Activated CD4-positive, alpha-beta T cell treated with anti-CD3 and anti-CD28 coated beads for 36 hours (primary cell): Measurements from ENCODE around the gene ACTR2. TPM values are rescaled to one million over a fixed set of nuclear protein-coding genes. Genes with fewer than 3 reads are reported as not detected.
A peak's percentile ranks its signal among the peaks of the same experiment; 100 is the strongest.
"Not testable (repeated sequence)": the region's sequence is repeated elsewhere in the genome, so short reads cannot be mapped to it uniquely, and the experiment has no call there.

Source experiments
- ATAC-seq: fragments of 200-7000 bp; cut with Tn5 transposase; one replicate; pipeline ENCODE4 v1.10.0; 2021; ENCODE audit warnings: mild to moderate bottlenecking, moderate library complexity
- CTCF ChIA-PET: fragments of 350-600 bp; sonication (Branson Sonifier 250); formaldehyde crosslinking; loops from one replicate; lab custom pipeline; 2021; ENCODE audit warnings: antibody characterized with exemption; lab: Charles Lee
- POLR2A ChIA-PET: fragments of 350-600 bp; sonication (Branson Sonifier 250); formaldehyde crosslinking; loops from one replicate; lab custom pipeline; 2021; ENCODE audit warnings: antibody characterized with exemption, inconsistent platforms; lab: Charles Lee
- DNase-seq: peaks from one replicate; pipeline ENCODE4 v3.0.0-alpha.2; 2020
- H3K27ac Mint-ChIP-seq: one replicate; pipeline ENCODE4 v1.8.0; 2021; ENCODE audit warnings: mixed read lengths
- H3K27me3 Mint-ChIP-seq: one replicate; pipeline ENCODE4 v1.8.0; 2021; ENCODE audit warnings: mixed read lengths
- H3K36me3 Mint-ChIP-seq: one replicate; pipeline ENCODE4 v1.8.0; 2021; ENCODE audit warnings: low read depth, mixed read lengths
- H3K4me1 Mint-ChIP-seq: one replicate; pipeline ENCODE4 v1.8.0; 2021; ENCODE audit warnings: mixed read lengths
- H3K4me3 Mint-ChIP-seq: one replicate; pipeline ENCODE4 v1.8.0; 2021; ENCODE audit warnings: mild to moderate bottlenecking, moderate library complexity, mixed read lengths
- H3K9me3 Mint-ChIP-seq: one replicate; pipeline ENCODE4 v1.8.0; 2021; ENCODE audit warnings: low read depth, mixed read lengths
- intact Hi-C, 2 experiments: fragments of 100-400 bp; cut with DNase I in 1 of 2; cut with micrococcal nuclease in 1 of 2; formaldehyde crosslinking; loops; one replicate each; pipeline versions ENCODE4 v1.14.2 to v1.15.1; 2022 to 2024; cut with DNase I, micrococcal nuclease
- total RNA-seq, 2 experiments: library from RNA; stranded (reverse); gene quantifications; one replicate each; pipeline ENCODE4 v1.2.3, GENCODE V29; 2021

ACTR2 gene
- total RNA-seq = 100 to 1,000 TPM; 326 to 388 TPM

GRCh38 chr2:65227456-65228262, at the start of gene ACTR2:
Gene ACTR2, plus strand, starts transcription at chr2:65227831. Its CDS starts 79 bp downstream, at chr2:65227910.
- Mint-ChIP-seq H3K27ac (peak within 1 kb of the TSS; percentile 98), H3K4me1 (peaks cover 30% of the 10 kb centered on the region), H3K4me3 (peak within 1 kb of the TSS; percentile 95), H3K27me3 (no peaks in the 10 kb centered on the region), H3K36me3 (peaks cover 25% of the 10 kb centered on the region), H3K9me3 (no peaks in the 10 kb centered on the region)
- ATAC-seq (peak; percentile 96), DNase-seq (peak; percentile 97)
- ChIA-PET POLR2A (interaction anchor here (0.6 to 1.3 kb wide), 9 partner anchors 92 to 477 kb away, joined by 3 to 13 read pairs (median 5); partner anchors contain the start of genes CEP68 and RAB1A), CTCF (interaction anchor here (0.6 to 2.0 kb wide), 13 partner anchors 8 to 347 kb away, joined by 3 to 7 read pairs (median 3); partner anchors contain the start of genes CEP68 and RAB1A)
- intact Hi-C loops = loop anchor here (1.0 to 5.0 kb wide), 15 partner anchors 73 to 1385 kb away; partner anchors contain the start of genes CEP68 (in 2 of the 2), RAB1A (in 2 of the 2), SLC1A4 (in 2 of the 2) and AFTPH (in 1 of the 2)

DNA sequence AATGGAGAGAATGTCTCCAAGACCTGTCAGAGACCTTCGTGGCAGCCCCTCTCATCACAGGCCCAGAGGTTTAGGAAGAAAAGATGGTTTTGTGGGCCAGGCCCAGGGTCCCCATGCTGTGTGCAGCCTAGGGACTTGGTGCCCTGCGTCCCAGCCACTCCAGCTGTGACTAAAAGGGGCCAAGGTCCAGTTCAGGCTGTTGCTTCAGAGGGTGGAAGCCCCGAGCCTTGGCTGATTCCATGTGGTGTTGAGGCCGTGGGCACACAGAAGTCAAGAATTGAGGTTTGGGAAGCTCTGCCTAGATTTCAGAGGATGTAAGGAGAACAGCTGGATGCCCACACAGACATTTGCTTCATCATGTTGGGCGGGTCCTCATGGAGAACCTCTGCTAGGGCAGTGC, 45.1 kb upstream of the ACTR2 start:
- Mint-ChIP-seq H3K27ac (no peak overlapping the region), H3K27me3 (peaks cover 8% of the 10 kb centered on the region), H3K36me3 (no peaks in the 10 kb centered on the region), H3K4me3 (no peak overlapping the region), H3K4me1 (peaks cover 4% of the 10 kb centered on the region), H3K9me3 (no peaks in the 10 kb centered on the region)
- no peak for DNase-seq
- POLR2A ChIA-PET = no interaction called here
- intact Hi-C loops = no loop called here
- CTCF ChIA-PET = no interaction called here
- ATAC-seq = no peak

GRCh38 chr2:65183406-65183805, 44.2 kb upstream of the ACTR2 start:
- not testable (repeated sequence) for H3K9me3 Mint-ChIP-seq
- intact Hi-C loops = loop anchor here in 1 of 2 experiments (1.0 kb wide), 1 partner anchor 118 kb away; no protein-coding TSS in a partner anchor
- CTCF ChIA-PET = interaction anchor here (0.6 kb wide), 1 partner anchor 19 kb away, joined by 3 read pairs; no protein-coding TSS in a partner anchor

GRCh38 chr2:65185012-65185411, 42.6 kb upstream of the ACTR2 start:
- Mint-ChIP-seq H3K4me1 (peaks cover 4% of the 10 kb centered on the region), H3K27ac (no peak overlapping the region), H3K36me3 (no peaks in the 10 kb centered on the region), H3K4me3 (no peak overlapping the region), H3K27me3 (peaks cover 14% of the 10 kb centered on the region), H3K9me3 (no peaks in the 10 kb centered on the region)
- intact Hi-C loops = loop anchor here in 1 of 2 experiments (5.0 kb wide), 2 partner anchors 268 to 387 kb away; no protein-coding TSS in a partner anchor
- no peak for DNase-seq
- ATAC-seq = no peak
- ChIA-PET CTCF (interaction anchor here (0.6 to 1.7 kb wide), 5 partner anchors 15 to 222 kb away, joined by 3 to 8 read pairs (median 5); no protein-coding TSS in a partner anchor), POLR2A (interaction anchor here (0.7 kb wide), 1 partner anchor 121 kb away, joined by 3 read pairs; no protein-coding TSS in a partner anchor)

More at GRCh38 chr2:65183406-65183805, 44.2 kb upstream of the ACTR2 start:
- DNase-seq, H3K36me3 Mint-ChIP-seq, ATAC-seq, H3K27me3 Mint-ChIP-seq, POLR2A ChIA-PET, H3K4me1 Mint-ChIP-seq, H3K4me3 Mint-ChIP-seq, H3K27ac Mint-ChIP-seq: not testable (repeated sequence)

- POLR2A ChIA-PET = interaction anchor here (0.7 kb wide), 1 partner anchor 67 kb away, joined by 3 read pairs; no protein-coding TSS in a partner anchor
- H3K27me3 Mint-ChIP-seq = peaks cover 12% of the 10 kb centered on the region
These were observed 41.4 kb upstream of the ACTR2 start for GRCh38 chr2:65186093-65186868.

GRCh38 chr2:65186872-65187851, 40.5 kb upstream of the ACTR2 start:
- H3K9me3 Mint-ChIP-seq = no peaks in the 10 kb centered on the region
- no peaks in the 10 kb centered on the region for H3K36me3 Mint-ChIP-seq
- peaks cover 4% of the 10 kb centered on the region for H3K4me1 Mint-ChIP-seq
- no peak overlapping the region for H3K27ac Mint-ChIP-seq
- DNase-seq = peak; percentile 77
- peaks cover 9% of the 10 kb centered on the region for H3K27me3 Mint-ChIP-seq
- H3K4me3 Mint-ChIP-seq = no peak overlapping the region
- intact Hi-C loops = loop anchor here (1.0 to 5.0 kb wide), 3 partner anchors 123 to 385 kb away; no protein-coding TSS in a partner anchor
- CTCF ChIA-PET = interaction anchor here (0.6 to 2.2 kb wide), 22 partner anchors 11 to 568 kb away, joined by 3 to 25 read pairs (median 4); no protein-coding TSS in a partner anchor
- POLR2A ChIA-PET = no interaction called here
- peak; percentile 87 for ATAC-seq

More at GRCh38 chr2:65186093-65186868, 41.4 kb upstream of the ACTR2 start:
- Mint-ChIP-seq H3K4me3 (no peak overlapping the region), H3K4me1 (peaks cover 4% of the 10 kb centered on the region), H3K27ac (no peak overlapping the region), H3K9me3 (no peaks in the 10 kb centered on the region), H3K36me3 (no peaks in the 10 kb centered on the region)
- CTCF ChIA-PET = interaction anchor here (0.7 to 2.2 kb wide), 22 partner anchors 10 to 568 kb away, joined by 3 to 25 read pairs (median 4); no protein-coding TSS in a partner anchor
- DNase-seq (no peak), ATAC-seq (no peak)
- intact Hi-C loops = loop anchor here in 1 of 2 experiments (5.0 kb wide), 2 partner anchors 269 to 386 kb away; no protein-coding TSS in a partner anchor

DNA sequence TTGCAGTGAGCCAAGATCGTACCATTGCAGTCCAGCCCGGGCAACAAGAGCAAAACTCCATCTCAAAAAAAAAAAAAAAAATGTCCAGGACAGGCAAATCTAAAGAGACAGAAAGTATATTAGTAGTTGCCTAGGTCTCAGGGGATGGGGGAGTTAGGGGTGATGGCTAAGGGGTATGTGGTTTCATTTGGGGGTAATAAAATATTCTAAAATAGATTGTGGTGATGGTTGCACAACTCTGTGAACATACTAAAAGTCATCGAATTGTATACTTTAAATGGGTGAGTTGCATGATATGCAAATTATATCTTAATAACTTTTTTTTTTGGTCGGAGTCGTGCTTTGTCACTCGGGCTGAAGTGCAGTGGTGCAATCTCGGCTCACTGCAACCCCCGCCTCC, 34.2 kb upstream of the ACTR2 start:
- no peaks in the 10 kb centered on the region for H3K36me3 Mint-ChIP-seq
- no peak for DNase-seq
- intact Hi-C loops = no loop called here
- no peak for ATAC-seq
- ChIA-PET POLR2A (no interaction called here), CTCF (interaction anchor here (0.8 kb wide), 1 partner anchor 108 kb away, joined by 4 read pairs; no protein-coding TSS in a partner anchor)
- H3K4me3 Mint-ChIP-seq = no peak overlapping the region
- no peaks in the 10 kb centered on the region for H3K4me1 Mint-ChIP-seq
- H3K9me3 Mint-ChIP-seq = no peaks in the 10 kb centered on the region
- H3K27me3 Mint-ChIP-seq = peaks cover 5% of the 10 kb centered on the region
- no peak overlapping the region for H3K27ac Mint-ChIP-seq

- H3K9me3 Mint-ChIP-seq = no peaks in the 10 kb centered on the region
These were observed 28.9 kb upstream of the ACTR2 start for GRCh38 chr2:65198737-65199136.

DNA sequence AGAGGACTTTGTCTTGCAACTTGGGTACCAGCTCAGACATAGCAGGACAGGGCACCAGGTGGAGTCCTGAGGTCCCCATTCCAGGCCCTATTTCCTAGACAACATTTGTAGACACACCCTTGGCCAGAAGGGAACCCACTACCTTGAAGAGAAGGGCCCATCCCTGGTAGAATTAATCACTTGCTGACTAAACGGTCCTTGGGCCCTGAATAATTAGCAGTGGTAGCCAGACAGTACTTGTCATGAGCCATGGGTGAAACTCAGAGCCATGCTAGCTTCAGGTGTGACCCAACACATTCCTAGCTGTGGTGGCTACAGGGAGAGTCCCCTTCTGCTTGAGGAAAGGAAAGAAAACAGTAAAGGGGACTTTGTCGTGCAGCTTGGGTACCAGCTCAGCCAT, 28.5 kb upstream of the ACTR2 start:
- Mint-ChIP-seq H3K36me3 (no peaks in the 10 kb centered on the region), H3K27ac (no peak overlapping the region), H3K4me3 (no peak overlapping the region), H3K9me3 (no peaks in the 10 kb centered on the region), H3K4me1 (no peaks in the 10 kb centered on the region), H3K27me3 (peaks cover 7% of the 10 kb centered on the region)
- ChIA-PET CTCF (interaction anchor here (0.9 kb wide), 1 partner anchor 134 kb away, joined by 3 read pairs; no protein-coding TSS in a partner anchor), POLR2A (no interaction called here)
- intact Hi-C loops = no loop called here
- ATAC-seq (no peak), DNase-seq (no peak)

More at GRCh38 chr2:65198737-65199136, 28.9 kb upstream of the ACTR2 start:
- Mint-ChIP-seq H3K36me3 (no peaks in the 10 kb centered on the region), H3K27me3 (peaks cover 7% of the 10 kb centered on the region), H3K4me3 (no peak overlapping the region), H3K4me1 (no peaks in the 10 kb centered on the region), H3K27ac (no peak overlapping the region)
- no peak for ATAC-seq
- CTCF ChIA-PET = interaction anchor here (0.9 kb wide), 1 partner anchor 134 kb away, joined by 3 read pairs; no protein-coding TSS in a partner anchor
- DNase-seq = no peak
- intact Hi-C loops = no loop called here
- POLR2A ChIA-PET = no interaction called here

GRCh38 chr2:65199891-65200290, 27.7 kb upstream of the ACTR2 start:
- Mint-ChIP-seq H3K36me3 (no peaks in the 10 kb centered on the region), H3K9me3 (no peaks in the 10 kb centered on the region), H3K4me3 (no peak overlapping the region), H3K27me3 (peaks cover 7% of the 10 kb centered on the region), H3K27ac (no peak overlapping the region), H3K4me1 (no peaks in the 10 kb centered on the region)
- intact Hi-C loops = no loop called here
- ChIA-PET CTCF (interaction anchor here (0.9 kb wide), 1 partner anchor 135 kb away, joined by 3 read pairs; no protein-coding TSS in a partner anchor), POLR2A (no interaction called here)
- ATAC-seq (no peak), DNase-seq (no peak)
